Occipital lobe (tissue), 2 donors: ENCODE data around the gene PPARA. TPM values are rescaled to one million over a fixed set of nuclear protein-coding genes. Genes with fewer than 3 reads are reported as not detected.

Source experiments
- DNase-seq: peaks from one replicate; lab custom pipeline; 2025; lab: John Stamatoyannopoulos, UW
- total RNA-seq: library from RNA; depleted of rRNA; stranded (reverse); fragments of >200 nt; gene quantifications from one replicate; pipeline ENCODE4 v1.2.3, GENCODE V29; 2014

PPARA gene
- total RNA-seq, 1 donor from 2014 or later: 3.3 TPM

DNA sequence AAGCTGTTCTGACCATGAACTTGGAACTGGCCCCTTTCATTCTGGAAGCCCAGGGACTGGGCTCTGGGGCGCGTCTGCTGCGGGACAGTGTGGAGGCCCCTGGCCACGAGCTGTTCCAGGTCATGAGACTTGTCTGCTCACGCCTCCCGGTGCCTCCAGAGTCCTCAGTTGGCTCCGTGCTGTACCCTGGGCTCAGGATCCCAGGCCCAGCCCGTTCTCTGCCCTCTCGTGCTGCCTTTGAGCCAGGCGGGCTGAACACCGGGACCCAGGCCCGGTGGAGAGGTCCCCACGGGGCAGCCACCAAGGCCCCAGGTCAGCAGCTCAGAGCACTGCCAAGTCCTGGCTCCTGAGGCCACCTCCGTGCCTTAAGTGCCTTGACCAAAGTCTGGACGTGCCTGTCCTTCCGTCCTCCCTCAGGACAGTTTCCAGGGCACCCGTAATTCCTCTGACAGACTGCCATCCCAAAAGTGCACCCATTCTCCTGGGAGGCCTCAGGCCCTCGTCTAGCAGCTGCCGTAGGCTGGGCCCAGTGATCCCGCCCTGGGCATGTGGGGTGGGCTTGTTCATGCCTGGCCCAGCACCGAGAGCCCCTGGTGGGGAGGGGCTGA is 36.3 kb upstream of the PPARA start:
- DNase-seq: no peak

GRCh38 chr22:46114518-46115387 is 35.6 kb upstream of the PPARA start:
- DNase-seq: no peak

DNA sequence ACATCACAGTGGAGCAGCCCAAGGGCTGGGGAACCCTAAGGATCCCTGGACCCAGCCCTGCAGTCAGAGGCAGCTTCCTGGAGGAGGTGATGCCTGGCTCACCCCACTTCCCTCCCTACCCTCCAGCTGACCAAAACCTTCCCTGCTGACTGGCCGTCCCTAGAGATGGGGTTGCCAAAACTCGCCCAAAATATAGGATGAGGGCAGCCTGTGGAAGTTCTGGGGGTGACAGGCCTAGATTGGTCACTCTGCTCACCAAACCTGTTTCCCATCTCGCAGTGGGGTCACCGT is 35.0 kb upstream of the PPARA start:
- no peak for DNase-seq

- DNase-seq: no peak
Measured at GRCh38 chr22:46115755-46116490, 34.4 kb upstream of the PPARA start.

GRCh38 chr22:46116491-46116958 is 33.8 kb upstream of the PPARA start:
- peak; percentile 85 for DNase-seq

GRCh38 chr22:46117206-46118199 is 32.8 kb upstream of the PPARA start:
- DNase-seq: no peak

DNA sequence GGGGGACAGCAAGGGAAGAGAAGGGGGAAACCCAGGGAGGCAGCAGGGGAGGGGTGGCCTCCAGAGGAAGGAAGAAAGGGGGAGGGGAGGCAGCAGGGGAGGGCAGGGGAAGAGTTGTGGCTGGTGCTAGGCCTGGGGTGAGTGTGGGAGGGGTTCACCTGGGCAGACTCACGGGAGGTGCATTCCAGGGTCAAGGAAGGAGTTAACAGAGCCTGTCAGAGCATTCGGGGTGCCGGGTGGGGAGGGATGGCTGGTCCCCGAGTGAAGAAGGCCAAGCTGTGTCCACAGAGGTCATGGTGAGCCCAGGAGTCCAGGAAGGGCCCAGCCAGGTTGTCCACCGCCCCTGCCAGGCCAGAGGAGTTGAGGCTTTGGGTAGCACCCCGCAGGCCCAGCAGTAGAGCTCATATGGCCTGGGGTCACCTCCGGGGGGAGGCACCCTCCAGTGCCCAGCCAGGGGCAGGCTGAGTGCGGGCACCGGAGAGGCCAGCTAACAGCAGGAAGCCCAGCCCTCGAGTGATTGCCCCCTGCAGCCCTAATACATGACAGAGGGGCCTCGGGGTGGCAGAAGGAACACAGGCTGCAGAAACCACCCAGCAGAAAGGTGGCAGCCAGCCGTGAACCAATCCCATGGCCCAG is 31.1 kb upstream of the PPARA start:
- no peak for DNase-seq

GRCh38 chr22:46119729-46120419 is 30.5 kb upstream of the PPARA start:
- no peak for DNase-seq

DNA sequence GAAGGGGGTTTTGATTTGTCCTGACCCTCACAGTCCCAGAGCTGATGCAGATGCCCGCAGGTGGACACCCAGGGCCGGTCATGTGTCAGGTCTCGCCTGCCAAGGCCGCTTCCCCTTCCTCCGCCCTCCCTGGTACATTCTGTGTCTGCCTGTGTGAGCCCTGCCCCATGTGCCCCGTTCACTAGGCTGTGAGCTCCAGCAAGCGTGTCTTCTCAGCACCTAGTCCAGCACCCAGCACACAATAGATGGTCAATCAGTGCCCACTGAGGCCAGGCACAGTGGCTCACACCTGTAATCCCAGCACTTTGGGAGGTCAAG is 29.9 kb upstream of the PPARA start:
- DNase-seq: no peak

DNA sequence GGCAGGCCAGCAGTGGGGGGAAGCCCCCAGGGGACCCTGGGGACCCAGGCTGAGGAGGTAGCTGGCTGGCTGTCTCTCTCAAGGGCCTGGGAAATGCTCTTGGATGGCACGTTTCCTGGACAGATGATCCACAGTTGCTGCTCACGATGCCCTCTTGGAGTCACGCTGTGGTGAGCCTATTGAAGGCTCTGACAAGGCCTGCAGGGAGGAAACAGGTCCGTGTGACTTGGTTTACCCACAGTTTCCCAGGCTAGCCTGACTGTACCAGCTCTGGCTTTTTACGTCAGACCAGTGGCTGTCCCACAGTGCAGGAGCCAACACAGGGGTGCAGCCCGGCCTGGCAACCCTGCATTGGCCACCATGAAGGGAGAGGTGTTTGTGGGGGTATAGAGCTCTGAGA is 29.2 kb upstream of the PPARA start:
- no peak for DNase-seq

DNA sequence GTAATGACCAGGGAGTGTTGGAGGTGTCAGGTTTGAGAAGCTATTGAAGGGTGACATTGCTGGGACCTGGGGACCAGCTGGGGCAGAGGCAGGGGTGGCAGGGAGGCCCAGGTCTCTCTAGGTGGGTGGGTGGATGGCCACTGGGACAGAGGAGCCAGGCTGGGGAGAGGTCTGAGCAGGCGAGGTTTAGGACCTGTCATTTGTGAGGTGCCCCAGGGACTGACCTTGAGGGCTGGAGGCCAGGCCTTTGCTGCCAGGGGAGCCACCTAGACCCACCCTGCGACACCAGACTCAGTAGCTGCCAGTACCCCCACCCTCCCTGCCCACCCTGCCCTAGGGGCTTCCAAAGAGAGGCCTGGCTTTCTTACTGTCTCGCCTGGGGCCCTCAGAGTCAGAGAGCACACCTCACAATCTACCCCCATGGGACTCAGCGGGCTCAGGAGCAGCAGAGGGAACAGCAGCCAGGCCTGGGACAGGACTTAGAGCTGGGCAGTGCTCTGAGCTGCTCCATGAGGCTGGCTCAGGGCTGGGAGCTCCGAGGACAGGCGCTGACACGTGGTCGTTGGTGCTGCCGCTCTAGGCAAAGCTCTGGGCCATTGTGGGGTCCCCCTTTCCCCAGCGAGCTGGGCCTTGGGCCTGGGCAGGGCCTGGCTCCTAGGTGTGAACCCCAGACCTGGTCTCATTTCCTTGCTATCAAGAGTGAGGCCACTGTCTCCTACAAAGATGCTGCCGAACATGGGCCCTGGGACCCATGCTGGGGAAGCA is 28.6 kb upstream of the PPARA start:
- no peak for DNase-seq

DNA sequence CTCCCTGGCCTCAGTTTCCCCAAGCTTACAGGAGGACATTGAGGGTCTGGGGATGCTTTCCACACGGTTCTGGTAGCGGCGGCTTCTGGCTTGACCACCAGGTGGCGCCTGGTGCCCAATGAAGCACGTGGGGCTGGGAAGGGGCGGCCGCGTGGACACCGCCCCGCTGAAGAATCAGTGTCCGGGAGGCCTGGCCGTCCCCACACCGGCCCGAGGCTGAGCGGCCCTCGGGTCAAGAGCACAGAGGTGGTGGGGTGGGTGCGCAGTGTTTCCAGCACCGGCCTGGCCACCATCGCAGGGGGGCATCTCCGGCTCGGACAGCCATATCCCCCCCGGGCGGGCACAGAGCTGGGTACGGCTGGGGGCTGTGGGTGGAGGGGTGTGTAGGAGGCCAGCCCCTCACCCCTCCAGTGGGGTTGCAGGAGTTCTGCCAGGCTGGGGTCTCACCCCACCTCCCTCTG is 27.8 kb upstream of the PPARA start:
- no peak for DNase-seq

- no peak for DNase-seq
Measured at GRCh38 chr22:46122980-46123693, 27.2 kb upstream of the PPARA start.

GRCh38 chr22:46123694-46124382 is 26.5 kb upstream of the PPARA start:
- DNase-seq: no peak

DNA sequence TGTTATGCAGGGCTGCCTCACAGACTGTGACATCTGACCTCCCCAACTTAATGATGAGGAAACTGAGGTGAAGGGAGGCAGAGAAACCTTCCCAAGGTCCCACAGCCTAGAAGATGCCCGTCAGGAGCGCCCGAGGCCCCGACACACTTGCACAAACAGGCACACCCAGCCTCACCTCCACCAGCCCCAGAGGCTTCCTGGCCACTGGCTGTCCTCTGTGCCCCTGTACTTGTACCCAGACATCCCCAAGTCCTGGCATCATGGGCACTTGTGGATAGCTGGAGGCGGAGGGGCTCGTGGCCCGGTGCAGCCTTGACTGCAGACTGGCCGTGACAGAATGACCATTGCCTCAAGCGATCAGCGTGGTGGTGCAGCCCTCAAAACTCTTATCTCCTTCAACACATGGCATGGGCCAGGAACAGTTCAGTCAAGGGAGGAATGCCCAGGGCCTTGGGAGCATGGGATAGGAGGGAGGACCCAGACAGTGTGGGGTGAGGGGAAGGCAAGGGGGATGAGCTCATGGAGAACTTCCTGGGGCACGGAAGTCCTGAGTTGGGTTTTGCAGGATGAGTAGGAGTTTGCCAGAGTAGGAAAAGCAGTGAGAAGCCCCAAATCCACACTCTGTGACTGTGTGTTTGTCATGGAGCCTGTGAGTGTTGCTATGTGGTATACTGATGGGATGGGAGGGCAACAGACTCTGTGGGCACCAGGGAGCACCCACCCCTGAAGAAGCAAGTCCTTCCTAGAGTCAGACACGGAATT is 25.8 kb upstream of the PPARA start:
- no peak for DNase-seq

DNA sequence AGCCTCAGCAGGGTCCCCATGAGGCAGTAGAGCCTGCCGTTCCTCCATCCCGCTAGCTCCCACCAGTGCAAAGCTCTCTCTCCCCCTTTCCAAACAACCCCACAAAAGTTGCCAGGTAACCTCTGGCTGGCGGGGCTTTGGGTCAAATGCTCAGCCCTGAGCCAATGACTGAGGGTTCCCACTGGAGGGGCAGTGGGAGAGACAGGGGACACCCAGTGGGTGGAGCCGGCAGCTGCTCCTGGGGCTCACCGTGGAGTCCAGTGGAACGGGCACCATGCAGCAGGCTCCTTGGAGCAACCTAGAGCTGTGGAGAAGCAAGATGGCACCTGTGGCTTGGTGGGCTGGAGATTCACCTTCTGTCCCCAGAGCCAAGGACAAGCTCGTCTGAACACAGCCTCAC is 25.0 kb upstream of the PPARA start:
- no peak for DNase-seq
